Spinal cord (tissue), 10 donors: ENCODE data around the gene MEIS1. TPM values are rescaled to one million over a fixed set of nuclear protein-coding genes. Genes with fewer than 3 reads are reported as not detected.
A peak's percentile ranks its signal among the peaks of the same experiment; 100 is the strongest.

Source experiments
- DNase-seq, 6 donors: peaks; one replicate each; pipeline versions ENCODE4 v3.0.0 to v3.0.0-alpha.2; 2013 to 2015; ENCODE audit warnings: low spot score in 6 of 6, low read depth in 4 of 6
- H3K27ac ChIP-seq: one replicate; pipeline ENCODE4 v1.5.1; 2013; ENCODE audit warnings: low read depth, low read length, control low read depth
- H3K27me3 ChIP-seq: one replicate; pipeline ENCODE4 v1.6.1; 2013; ENCODE audit warnings: low read length; ENCODE audit not compliant: control insufficient read depth, insufficient read depth
- H3K36me3 ChIP-seq: one replicate; pipeline ENCODE4 v1.6.1; 2013; ENCODE audit warnings: low read length; ENCODE audit not compliant: control insufficient read depth, insufficient read depth
- H3K4me1 ChIP-seq: one replicate; pipeline ENCODE4 v1.6.1; 2013; ENCODE audit warnings: low read length; ENCODE audit not compliant: control insufficient read depth, insufficient read depth
- H3K4me3 ChIP-seq: one replicate; pipeline ENCODE4 v1.5.1; 2013; ENCODE audit warnings: low read depth, low read length, control low read depth
- H3K9me3 ChIP-seq: one replicate; pipeline ENCODE4 v1.6.1; 2013; ENCODE audit warnings: low read length; ENCODE audit not compliant: control insufficient read depth, insufficient read depth
- WGBS: methylation state at CpG from one replicate; pipeline ENCODE4 v1.1.5; 2013; ENCODE audit warnings: missing lambda C conversion rate; ENCODE audit not compliant: insufficient coverage; 5-methylcytosine and 5-hydroxymethylcytosine counted together
- polyA plus RNA-seq, 2 donors: library from polyadenylated mRNA; unstranded; fragments of 120-200 nt; gene quantifications; one replicate each; pipeline ENCODE4 v1.2.1, GENCODE V29; 2013; ENCODE audit not compliant: insufficient read length in 2 of 2
- total RNA-seq, 2 donors: library from RNA; depleted of rRNA in 1 of 2; stranded (reverse); fragments of 120-200 nt in 1 of 2; fragments of >200 nt in 1 of 2; gene quantifications; one replicate each; pipeline versions ENCODE4 v1.2.3 to v1.2.4, GENCODE V29; 2013 to 2014
- donor health status: healthy.

MEIS1 gene
- total and polyA plus RNA-seq, 4 donors = 50.9 to 118 (median 82.0) TPM

- H3K27ac ChIP-seq = peak overlapping the region; percentile 83
- H3K9me3 ChIP-seq = no peaks in the 10 kb centered on the region
- peaks cover 73% of the 10 kb centered on the region for H3K27me3 ChIP-seq
- DNase-seq = peak in 1 of 6 donors; percentile 86
- H3K4me3 ChIP-seq = peak overlapping the region; percentile 36
- under 1% methylated on average over 52 of the region's 57 CpGs for WGBS
- H3K4me1 ChIP-seq = peaks cover 45% of the 10 kb centered on the region
- H3K36me3 ChIP-seq = no peaks in the 10 kb centered on the region
These were observed 146.6 kb downstream of the MEIS1 start for GRCh38 chr2:66581339-66582103.

GRCh38 chr2:66582104-66582986 lies 147.4 kb downstream of the MEIS1 start:
- no peaks in the 10 kb centered on the region for H3K9me3 ChIP-seq
- peak overlapping the region; percentile 36 for H3K4me3 ChIP-seq
- H3K27me3 ChIP-seq = peaks cover 65% of the 10 kb centered on the region
- WGBS = 2% methylated on average over 15 of the region's 36 CpGs
- peak overlapping the region; percentile 83 for H3K27ac ChIP-seq
- peak in 2 of 6 donors; percentile 53 to 86 for DNase-seq
- peaks cover 36% of the 10 kb centered on the region for H3K4me1 ChIP-seq
- no peaks in the 10 kb centered on the region for H3K36me3 ChIP-seq

GRCh38 chr2:66582987-66583880 lies 148.3 kb downstream of the MEIS1 start:
- Histone ChIP-seq H3K4me1 (peaks cover 28% of the 10 kb centered on the region), H3K9me3 (no peaks in the 10 kb centered on the region), H3K27ac (peak overlapping the region; percentile 10), H3K4me3 (no peak overlapping the region), H3K27me3 (peaks cover 56% of the 10 kb centered on the region), H3K36me3 (no peaks in the 10 kb centered on the region)
- WGBS = 33% methylated on average over 26 of the region's 26 CpGs
- peak in 1 of 6 donors; percentile 31 for DNase-seq

- H3K4me3 ChIP-seq = no peak overlapping the region
- H3K27me3 ChIP-seq = peaks cover 50% of the 10 kb centered on the region
- peak in 1 of 6 donors; percentile 77 for DNase-seq
- no peaks in the 10 kb centered on the region for H3K9me3 ChIP-seq
- H3K27ac ChIP-seq = peak overlapping the region; percentile 10
- WGBS = no CpG with 5 or more reads among the region's 5 CpGs
- H3K36me3 ChIP-seq = no peaks in the 10 kb centered on the region
- peaks cover 23% of the 10 kb centered on the region for H3K4me1 ChIP-seq
These were observed 149.0 kb downstream of the MEIS1 start for GRCh38 chr2:66583881-66584280.

GRCh38 chr2:66585587-66585986 lies 150.7 kb downstream of the MEIS1 start:
- Histone ChIP-seq H3K9me3 (no peaks in the 10 kb centered on the region), H3K27me3 (peaks cover 35% of the 10 kb centered on the region), H3K36me3 (no peaks in the 10 kb centered on the region), H3K4me1 (peaks cover 23% of the 10 kb centered on the region), H3K27ac (no peak overlapping the region), H3K4me3 (no peak overlapping the region)
- 57% methylated on average over 1 of the region's 6 CpGs for WGBS
- DNase-seq = peak in 1 of 6 donors; percentile 70

GRCh38 chr2:66587216-66587615 lies 152.3 kb downstream of the MEIS1 start:
- Histone ChIP-seq H3K4me1 (peaks cover 11% of the 10 kb centered on the region), H3K9me3 (no peaks in the 10 kb centered on the region), H3K27ac (no peak overlapping the region), H3K36me3 (no peaks in the 10 kb centered on the region), H3K4me3 (no peak overlapping the region), H3K27me3 (peaks cover 18% of the 10 kb centered on the region)
- WGBS = 75% methylated on average over 2 of the region's 4 CpGs
- DNase-seq = peak in 1 of 6 donors; percentile 24

GRCh38 chr2:66594001-66594400 lies 159.1 kb downstream of the MEIS1 start:
- H3K9me3 ChIP-seq = no peaks in the 10 kb centered on the region
- no peaks in the 10 kb centered on the region for H3K27me3 ChIP-seq
- H3K4me3 ChIP-seq = no peak overlapping the region
- H3K36me3 ChIP-seq = no peaks in the 10 kb centered on the region
- no peak for DNase-seq
- H3K4me1 ChIP-seq = no peaks in the 10 kb centered on the region
- no peak overlapping the region for H3K27ac ChIP-seq

- 80% methylated on average over 1 of the region's 2 CpGs for WGBS
These were observed 160.6 kb downstream of the MEIS1 start for GRCh38 chr2:66595556-66595955.

GRCh38 chr2:66596256-66596655 lies 161.3 kb downstream of the MEIS1 start:
- DNase-seq = no peak
- no peak overlapping the region for H3K27ac ChIP-seq
- H3K4me3 ChIP-seq = no peak overlapping the region
- no peaks in the 10 kb centered on the region for H3K27me3 ChIP-seq
- no peaks in the 10 kb centered on the region for H3K4me1 ChIP-seq
- H3K36me3 ChIP-seq = no peaks in the 10 kb centered on the region
- WGBS = 94% methylated on average over 2 of the region's 2 CpGs
- no peaks in the 10 kb centered on the region for H3K9me3 ChIP-seq

More at GRCh38 chr2:66595556-66595955, 160.6 kb downstream of the MEIS1 start:
- Histone ChIP-seq H3K4me1 (no peaks in the 10 kb centered on the region), H3K9me3 (no peaks in the 10 kb centered on the region), H3K27me3 (no peaks in the 10 kb centered on the region), H3K27ac (no peak overlapping the region), H3K36me3 (no peaks in the 10 kb centered on the region), H3K4me3 (no peak overlapping the region)
- no peak for DNase-seq
